CD8-positive, alpha-beta memory T cell (primary cell): ENCODE results near the gene KLHL1. TPM values are rescaled to one million over a fixed set of nuclear protein-coding genes. Genes with fewer than 3 reads are reported as not detected.

Source experiments
- CTCF ChIA-PET: fragments of 350-600 bp; sonication (Branson Sonifier 250); formaldehyde crosslinking; loops from one replicate; lab custom pipeline; 2021; ENCODE audit warnings: antibody characterized with exemption; lab: Charles Lee
- POLR2A ChIA-PET: fragments of 350-600 bp; sonication (Branson Sonifier 250); formaldehyde crosslinking; loops from one replicate; lab custom pipeline; 2021; ENCODE audit warnings: antibody characterized with exemption; lab: Charles Lee
- DNase-seq, 5 donors: peaks; one replicate each; pipeline versions ENCODE4 v3.0.0 to v3.0.0-alpha.2; 2020 to 2022; ENCODE audit warnings: mixed read lengths in 1 of 5
- H3K27ac ChIP-seq: one replicate; pipeline ENCODE4 v1.7.0; 2013; ENCODE audit warnings: low read depth, mild to moderate bottlenecking, low read length, moderate library complexity
- H3K27me3 ChIP-seq: 2 replicates; pipeline ENCODE4 v1.7.0; 2013; ENCODE audit warnings: low read length, mild to moderate bottlenecking; ENCODE audit not compliant: insufficient read depth, poor library complexity, severe bottlenecking
- H3K36me3 ChIP-seq: 2 replicates; pipeline ENCODE4 v1.7.0; 2013; ENCODE audit warnings: mild to moderate bottlenecking, low read length, moderate library complexity; ENCODE audit not compliant: insufficient read depth
- H3K4me1 ChIP-seq: 2 replicates; pipeline ENCODE4 v1.7.0; 2013; ENCODE audit warnings: mild to moderate bottlenecking, low read length, moderate library complexity; ENCODE audit not compliant: insufficient read depth
- H3K4me3 ChIP-seq: 2 replicates; pipeline ENCODE4 v1.7.0; 2013; ENCODE audit warnings: mild to moderate bottlenecking, low read length
- H3K9me3 ChIP-seq: 2 replicates; pipeline ENCODE4 v1.7.0; 2013; ENCODE audit warnings: mild to moderate bottlenecking, low read length
- H3K27ac Mint-ChIP-seq, 8 donors: one replicate each; pipeline ENCODE4 v1.8.0; 2020 to 2021; ENCODE audit warnings: mixed read lengths in 8 of 8, mild to moderate bottlenecking in 6 of 8, inconsistent platforms in 3 of 8, moderate library complexity in 3 of 8
- H3K27me3 Mint-ChIP-seq, 2 donors: one replicate each; pipeline ENCODE4 v1.8.0; 2020 to 2021; ENCODE audit warnings: mixed read lengths in 2 of 2, mild to moderate bottlenecking in 1 of 2, moderate library complexity in 1 of 2
- H3K36me3 Mint-ChIP-seq, 3 donors: one replicate each; pipeline ENCODE4 v1.8.0; 2020 to 2021; ENCODE audit warnings: mixed read lengths in 3 of 3, inconsistent platforms in 1 of 3, mild to moderate bottlenecking in 1 of 3
- H3K4me1 Mint-ChIP-seq, 3 donors: one replicate each; pipeline ENCODE4 v1.8.0; 2020 to 2021; ENCODE audit warnings: mixed read lengths in 3 of 3, inconsistent platforms in 1 of 3, mild to moderate bottlenecking in 1 of 3
- H3K4me3 Mint-ChIP-seq, 7 donors: one replicate each; pipeline ENCODE4 v1.8.0; 2020 to 2021; ENCODE audit warnings: mixed read lengths in 7 of 7, mild to moderate bottlenecking in 6 of 7, moderate library complexity in 4 of 7, inconsistent platforms in 2 of 7
- H3K9me3 Mint-ChIP-seq, 5 donors: one replicate each; pipeline ENCODE4 v1.8.0; 2020 to 2022; ENCODE audit warnings: mixed read lengths in 5 of 5, mild to moderate bottlenecking in 3 of 5, moderate library complexity in 2 of 5, inconsistent platforms in 1 of 5
- polyA plus RNA-seq: library from polyadenylated mRNA; unstranded; fragments of 300-500 nt; fragmentation: Illumina TruSeq; gene quantifications from one replicate; pipeline ENCODE4 v1.2.3, GENCODE V29; 2021
- total RNA-seq, 2 experiments: library from RNA; stranded (reverse); gene quantifications; one replicate each; pipeline ENCODE4 v1.2.3, GENCODE V29; 2021

Gene KLHL1
- total and polyA plus RNA-seq, 3 experiments from 2014 or later, result not detected

DNA sequence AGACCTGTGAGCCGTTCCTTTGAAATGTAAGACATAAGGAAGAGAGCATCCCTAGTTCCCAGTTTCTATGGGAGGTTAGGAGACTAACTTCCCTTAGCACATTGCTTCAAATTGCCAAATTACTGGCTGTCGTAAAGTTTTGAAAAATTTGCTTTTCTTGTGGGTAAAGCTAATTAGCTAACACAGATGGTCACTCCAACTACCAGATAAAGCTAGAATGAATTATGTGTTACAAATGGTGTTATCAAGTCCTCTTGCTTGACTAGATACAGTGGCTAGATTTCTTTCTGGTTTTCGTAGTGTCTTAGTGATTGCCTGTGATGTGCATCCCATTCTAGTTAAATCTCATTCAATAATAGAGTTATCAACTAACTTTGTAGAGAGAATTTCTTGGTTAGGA, 417.3 kb downstream of the KLHL1 start:
- H3K27me3 ChIP-seq, result no peaks in the 10 kb centered on the region
- no peaks in the 10 kb centered on the region for H3K36me3 Mint-ChIP-seq
- no peak overlapping the region for H3K4me3 ChIP-seq
- peaks cover 0 to 10% (median 3%) of the 10 kb centered on the region in 5 donors for H3K9me3 Mint-ChIP-seq
- no peak overlapping the region for H3K27ac ChIP-seq
- no peaks in the 10 kb centered on the region for H3K4me1 Mint-ChIP-seq
- no peak for DNase-seq
- H3K4me3 Mint-ChIP-seq, result no peak overlapping the region
- H3K27me3 Mint-ChIP-seq, result no peaks in the 10 kb centered on the region
- H3K4me1 ChIP-seq, result no peaks in the 10 kb centered on the region
- H3K9me3 ChIP-seq, result no peaks in the 10 kb centered on the region
- no peaks in the 10 kb centered on the region for H3K36me3 ChIP-seq
- ChIA-PET CTCF (no interaction called here), POLR2A (no interaction called here)
- no peak overlapping the region for H3K27ac Mint-ChIP-seq

- ChIA-PET CTCF (no interaction called here), POLR2A (no interaction called here)
- peak overlapping the region; percentile 7 for H3K27ac ChIP-seq
- Mint-ChIP-seq H3K4me3 (no peak overlapping the region), H3K27me3 (no peaks in the 10 kb centered on the region), H3K4me1 (no peaks in the 10 kb centered on the region), H3K36me3 (no peaks in the 10 kb centered on the region), H3K9me3 (peaks cover 0 to 23% (median 9%) of the 10 kb centered on the region in 5 donors), H3K27ac (no peak overlapping the region)
- DNase-seq, result no peak
- H3K4me3 ChIP-seq, result no peak overlapping the region
- no peaks in the 10 kb centered on the region for H3K4me1 ChIP-seq
- no peaks in the 10 kb centered on the region for H3K36me3 ChIP-seq
- no peaks in the 10 kb centered on the region for H3K9me3 ChIP-seq
- no peaks in the 10 kb centered on the region for H3K27me3 ChIP-seq
These were observed 424.1 kb downstream of the KLHL1 start for GRCh38 chr13:69683921-69684686.

DNA sequence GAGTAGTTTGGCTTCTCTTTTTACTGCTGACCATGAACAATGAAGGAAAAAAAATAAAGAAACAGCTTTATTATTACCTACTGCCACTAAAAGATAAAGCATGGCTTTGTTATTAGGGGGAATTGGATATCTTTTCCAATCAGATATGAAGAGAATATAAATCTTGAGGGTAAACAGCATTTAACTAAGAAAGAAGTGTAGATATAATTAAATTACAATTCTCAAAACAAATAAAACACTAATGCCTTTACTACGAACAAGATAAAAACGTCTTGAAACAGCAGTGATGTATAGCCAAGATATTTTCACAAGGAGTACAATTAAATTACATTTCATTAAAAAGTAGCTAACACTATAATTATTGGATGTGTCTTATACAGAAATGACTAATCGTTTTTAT, 426.5 kb downstream of the KLHL1 start:
- H3K9me3 Mint-ChIP-seq, result peaks cover 2 to 32% (median 10%) of the 10 kb centered on the region in 5 donors
- no peak overlapping the region for H3K4me3 Mint-ChIP-seq
- H3K4me1 Mint-ChIP-seq, result no peaks in the 10 kb centered on the region
- no peaks in the 10 kb centered on the region for H3K36me3 ChIP-seq
- H3K9me3 ChIP-seq, result no peaks in the 10 kb centered on the region
- H3K27me3 Mint-ChIP-seq, result no peaks in the 10 kb centered on the region
- no peak overlapping the region for H3K27ac ChIP-seq
- ChIA-PET CTCF (no interaction called here), POLR2A (no interaction called here)
- DNase-seq, result no peak
- H3K36me3 Mint-ChIP-seq, result no peaks in the 10 kb centered on the region
- no peak overlapping the region for H3K27ac Mint-ChIP-seq
- no peak overlapping the region for H3K4me3 ChIP-seq
- H3K27me3 ChIP-seq, result no peaks in the 10 kb centered on the region
- no peaks in the 10 kb centered on the region for H3K4me1 ChIP-seq

DNA sequence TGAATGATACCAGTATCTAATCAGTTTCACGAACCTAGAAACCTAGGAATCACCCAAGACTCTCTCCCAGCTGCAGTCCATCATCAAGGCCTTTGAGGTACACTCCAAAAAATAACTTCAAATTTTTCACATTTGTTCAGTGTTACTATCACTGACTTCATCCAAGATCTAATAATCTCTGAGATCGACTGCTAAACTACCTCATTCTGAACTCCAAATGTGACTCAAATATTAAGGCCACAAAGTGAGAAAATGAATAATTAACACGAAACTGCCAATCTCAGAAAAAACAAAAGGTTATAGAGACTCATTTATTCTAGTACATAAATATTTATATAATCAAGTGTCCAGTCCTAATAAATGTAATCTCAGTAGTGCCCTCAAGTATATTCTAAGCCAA, 430.9 kb downstream of the KLHL1 start:
- H3K9me3 Mint-ChIP-seq, result peaks cover 2 to 18% (median 5%) of the 10 kb centered on the region in 5 donors
- CTCF ChIA-PET, result no interaction called here
- no peaks in the 10 kb centered on the region for H3K27me3 ChIP-seq
- H3K27ac Mint-ChIP-seq, result no peak overlapping the region
- H3K4me3 Mint-ChIP-seq, result no peak overlapping the region
- no peaks in the 10 kb centered on the region for H3K4me1 Mint-ChIP-seq
- no peaks in the 10 kb centered on the region for H3K27me3 Mint-ChIP-seq
- H3K9me3 ChIP-seq, result no peaks in the 10 kb centered on the region
- H3K36me3 ChIP-seq, result no peaks in the 10 kb centered on the region
- H3K4me3 ChIP-seq, result no peak overlapping the region
- no peak overlapping the region for H3K27ac ChIP-seq
- DNase-seq, result no peak
- no peaks in the 10 kb centered on the region for H3K4me1 ChIP-seq
- H3K36me3 Mint-ChIP-seq, result no peaks in the 10 kb centered on the region
- POLR2A ChIA-PET, result no interaction called here

DNA sequence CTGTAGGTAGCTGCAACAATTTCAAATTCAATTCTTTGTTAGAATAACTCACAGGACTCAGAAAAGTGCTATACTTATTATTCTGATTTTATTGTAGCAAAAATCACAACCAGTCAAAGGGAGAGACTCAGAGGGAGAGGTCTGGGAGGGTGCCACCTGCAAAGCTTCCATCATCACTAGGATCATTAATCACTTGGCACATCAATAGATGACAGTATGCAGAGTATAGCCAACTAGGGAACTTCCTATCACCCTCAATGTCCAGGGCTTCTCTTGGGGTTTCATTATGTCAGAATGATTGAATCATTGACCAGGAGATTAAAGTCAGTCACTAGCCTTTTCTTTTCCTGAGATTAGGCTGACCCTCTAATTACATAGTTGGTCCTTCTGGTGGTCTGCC, 432.0 kb downstream of the KLHL1 start:
- H3K27me3 Mint-ChIP-seq, result no peaks in the 10 kb centered on the region
- H3K4me3 ChIP-seq, result no peak overlapping the region
- no peaks in the 10 kb centered on the region for H3K27me3 ChIP-seq
- H3K36me3 ChIP-seq, result no peaks in the 10 kb centered on the region
- H3K4me1 Mint-ChIP-seq, result no peaks in the 10 kb centered on the region
- ChIA-PET CTCF (no interaction called here), POLR2A (no interaction called here)
- H3K36me3 Mint-ChIP-seq, result no peaks in the 10 kb centered on the region
- no peaks in the 10 kb centered on the region for H3K4me1 ChIP-seq
- peaks cover 6 to 14% (median 8%) of the 10 kb centered on the region in 5 donors for H3K9me3 Mint-ChIP-seq
- no peak overlapping the region for H3K27ac Mint-ChIP-seq
- no peak overlapping the region for H3K4me3 Mint-ChIP-seq
- no peak for DNase-seq
- H3K9me3 ChIP-seq, result no peaks in the 10 kb centered on the region
- H3K27ac ChIP-seq, result no peak overlapping the region

DNA sequence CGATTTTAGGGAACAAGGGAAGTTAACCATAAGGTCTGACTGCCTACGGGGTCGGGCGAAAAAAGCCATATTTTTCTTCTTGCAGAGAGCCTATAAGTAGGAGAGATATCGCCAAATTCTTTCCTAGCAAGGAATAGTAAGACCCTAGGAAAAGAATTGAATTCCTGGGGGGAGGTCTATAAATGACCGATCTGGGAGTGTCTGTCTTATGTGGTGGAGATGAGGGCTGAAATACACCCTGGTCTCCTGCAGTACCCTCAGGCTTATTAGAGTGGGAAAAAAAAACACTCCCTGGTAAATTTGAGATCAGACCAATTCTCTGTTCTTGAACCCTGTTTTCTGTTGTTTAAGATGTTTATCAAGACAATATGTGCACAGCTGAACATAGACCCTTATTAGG, 448.1 kb downstream of the KLHL1 start:
- no peaks in the 10 kb centered on the region for H3K4me1 Mint-ChIP-seq
- CTCF ChIA-PET, result no interaction called here
- no peaks in the 10 kb centered on the region for H3K9me3 ChIP-seq
- H3K27ac ChIP-seq, result no peak overlapping the region
- H3K4me1 ChIP-seq, result no peaks in the 10 kb centered on the region
- POLR2A ChIA-PET, result no interaction called here
- H3K27me3 ChIP-seq, result no peaks in the 10 kb centered on the region
- no peak for DNase-seq
- H3K27ac Mint-ChIP-seq, result no peak overlapping the region
- no peak overlapping the region for H3K4me3 ChIP-seq
- H3K9me3 Mint-ChIP-seq, result peaks cover 15 to 44% (median 31%) of the 10 kb centered on the region in 5 donors
- H3K36me3 Mint-ChIP-seq, result no peaks in the 10 kb centered on the region
- no peaks in the 10 kb centered on the region for H3K27me3 Mint-ChIP-seq
- H3K36me3 ChIP-seq, result no peaks in the 10 kb centered on the region
- H3K4me3 Mint-ChIP-seq, result no peak overlapping the region

DNA sequence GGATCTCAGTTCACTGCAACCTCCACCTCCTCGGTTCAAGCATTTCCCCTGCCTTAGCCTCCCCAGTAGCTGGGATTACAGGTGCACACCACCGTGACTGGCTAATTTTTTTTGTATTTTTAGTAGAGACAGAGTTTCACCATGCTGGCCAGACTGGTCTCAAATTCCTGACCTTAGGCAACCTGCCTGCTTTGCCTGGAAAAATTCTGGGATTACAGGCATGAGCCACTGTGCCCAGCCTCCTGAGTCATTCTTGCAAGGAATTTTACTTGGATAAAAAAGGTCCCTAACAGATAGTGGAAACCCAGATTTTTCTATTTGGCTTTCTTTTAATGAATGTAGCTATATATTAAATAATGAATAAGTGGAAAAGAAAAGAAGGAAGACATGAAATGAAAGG, 450.6 kb downstream of the KLHL1 start:
- no peak overlapping the region for H3K4me3 Mint-ChIP-seq
- H3K27ac Mint-ChIP-seq, result no peak overlapping the region
- no peaks in the 10 kb centered on the region for H3K36me3 ChIP-seq
- H3K27me3 Mint-ChIP-seq, result no peaks in the 10 kb centered on the region
- no peaks in the 10 kb centered on the region for H3K27me3 ChIP-seq
- no peak overlapping the region for H3K4me3 ChIP-seq
- CTCF ChIA-PET, result no interaction called here
- DNase-seq, result no peak
- POLR2A ChIA-PET, result no interaction called here
- H3K36me3 Mint-ChIP-seq, result no peaks in the 10 kb centered on the region
- H3K27ac ChIP-seq, result no peak overlapping the region
- H3K9me3 Mint-ChIP-seq, result peaks cover 11 to 42% (median 31%) of the 10 kb centered on the region in 5 donors
- no peaks in the 10 kb centered on the region for H3K4me1 ChIP-seq
- no peaks in the 10 kb centered on the region for H3K4me1 Mint-ChIP-seq
- H3K9me3 ChIP-seq, result no peaks in the 10 kb centered on the region

DNA sequence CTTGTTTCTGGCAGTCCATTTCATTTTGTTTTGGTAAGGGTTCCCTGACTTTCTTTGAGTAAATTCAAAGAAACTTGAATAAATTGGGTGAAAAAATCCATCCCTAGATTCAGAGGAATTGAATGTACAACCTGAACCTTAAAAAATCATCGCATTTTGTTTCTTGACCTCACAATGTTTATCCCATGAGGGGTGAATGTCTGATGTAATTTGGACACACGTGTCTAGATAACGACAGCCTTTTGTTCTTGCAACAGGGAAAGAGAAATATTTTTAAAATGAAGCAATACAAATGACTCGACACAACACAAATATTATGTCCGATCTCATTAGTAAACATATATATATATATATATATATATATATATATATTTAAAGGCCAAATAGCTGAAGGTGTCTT, 453.9 kb downstream of the KLHL1 start:
- Histone ChIP-seq H3K27me3 (no peaks in the 10 kb centered on the region), H3K4me1 (no peaks in the 10 kb centered on the region), H3K27ac (no peak overlapping the region), H3K9me3 (no peaks in the 10 kb centered on the region), H3K36me3 (no peaks in the 10 kb centered on the region), H3K4me3 (no peak overlapping the region)
- no peak overlapping the region for H3K27ac Mint-ChIP-seq
- H3K4me3 Mint-ChIP-seq, result no peak overlapping the region
- no peaks in the 10 kb centered on the region for H3K4me1 Mint-ChIP-seq
- CTCF ChIA-PET, result no interaction called here
- peaks cover 4 to 31% (median 19%) of the 10 kb centered on the region in 5 donors for H3K9me3 Mint-ChIP-seq
- H3K36me3 Mint-ChIP-seq, result no peaks in the 10 kb centered on the region
- POLR2A ChIA-PET, result no interaction called here
- no peak for DNase-seq
- no peaks in the 10 kb centered on the region for H3K27me3 Mint-ChIP-seq
